DMS79 treated with DMSO at 0.1 percent for 48 hours (cell line): ENCODE data around the gene PHF21A.
A peak's percentile ranks its signal among the peaks of the same experiment; 100 is the strongest.
"Not testable (repeated sequence)": the region's sequence is repeated elsewhere in the genome, so short reads cannot be mapped to it uniquely, and the experiment has no call there.

ENCODE experiments used
- DNase-seq: peaks from one replicate; lab custom pipeline; 2025; lab: John Stamatoyannopoulos, UW

PHF21A gene

GRCh38 chr11:46120346-46121300 lies 631 bp downstream of the PHF21A start:
- peak; percentile 83 for DNase-seq

GRCh38 chr11:46119352-46120216 lies 1.7 kb downstream of the PHF21A start:
- DNase-seq, result peak; percentile 72

DNA sequence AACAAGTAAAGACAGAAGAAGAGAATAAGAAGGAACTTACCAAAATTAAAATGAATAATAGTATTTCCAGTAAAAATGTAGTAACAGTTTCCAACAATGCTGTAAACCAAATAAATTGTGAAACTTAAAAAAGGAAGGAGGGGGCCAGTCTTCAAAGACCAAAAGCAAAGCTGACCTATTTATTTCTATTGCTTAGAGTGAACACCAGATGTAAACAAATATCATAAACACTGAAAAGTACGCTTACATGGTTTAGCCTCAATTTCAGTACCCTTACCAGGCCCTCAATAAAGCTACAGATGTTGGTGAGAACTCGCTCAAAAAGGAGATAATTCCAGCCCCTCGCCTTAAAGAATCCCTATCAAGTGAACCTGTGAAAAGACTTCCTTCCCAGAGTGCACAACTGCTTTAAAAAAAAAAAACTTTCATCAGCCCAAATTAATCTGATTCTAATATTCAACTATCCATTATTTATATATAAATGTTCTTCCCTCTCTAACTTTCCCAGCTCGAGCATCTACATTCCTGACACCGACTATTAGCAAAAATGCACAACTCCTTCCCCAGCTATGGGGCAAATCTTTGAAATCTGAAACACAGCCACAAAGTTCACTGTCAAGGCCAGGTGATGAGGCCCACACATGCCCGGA lies 2.4 kb downstream of the PHF21A start:
- peak; percentile 47 for DNase-seq

- no peak for DNase-seq
Observed at GRCh38 chr11:46117842-46118241, 3.4 kb downstream of the PHF21A start.

DNA sequence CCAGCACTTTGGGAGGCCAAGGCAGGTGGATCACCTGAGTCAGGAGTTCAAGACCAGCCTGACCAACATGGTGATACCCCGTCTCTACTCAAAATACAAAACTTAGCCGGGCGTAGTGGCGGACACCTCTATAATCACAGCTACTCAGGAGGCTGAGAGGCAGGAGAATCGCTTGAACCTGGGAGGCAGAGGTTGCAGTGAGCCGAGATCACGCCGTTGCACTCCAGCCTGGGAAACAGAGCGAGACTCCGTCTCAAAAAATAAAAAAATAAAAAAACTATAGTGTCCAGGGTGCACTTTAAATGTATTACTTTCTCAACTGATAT lies 4.6 kb downstream of the PHF21A start:
- not testable (repeated sequence) for DNase-seq

GRCh38 chr11:46116007-46116711 lies 5.1 kb downstream of the PHF21A start:
- no peak for DNase-seq

DNA sequence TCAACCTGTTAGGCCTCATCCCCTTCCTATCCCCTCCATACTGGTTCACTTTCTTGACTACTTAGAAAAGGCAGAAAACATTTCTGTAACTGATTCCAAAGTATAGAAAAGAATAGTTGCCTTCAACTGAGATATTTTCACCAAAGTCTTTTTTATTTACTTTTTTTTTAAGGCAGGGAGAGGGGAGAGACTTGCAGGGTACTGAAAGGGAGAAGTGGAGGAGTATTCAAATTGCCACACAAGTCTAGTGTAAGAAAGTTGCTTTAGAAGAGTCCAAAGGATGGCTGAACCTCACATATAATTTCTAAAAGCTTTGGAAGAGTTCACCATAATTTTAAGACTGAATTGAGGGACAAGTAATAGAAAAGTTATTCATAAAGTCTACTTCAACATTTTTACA lies 6.3 kb downstream of the PHF21A start:
- no peak for DNase-seq

- DNase-seq, result no peak
Observed at GRCh38 chr11:46114378-46114777, 6.9 kb downstream of the PHF21A start.

DNA sequence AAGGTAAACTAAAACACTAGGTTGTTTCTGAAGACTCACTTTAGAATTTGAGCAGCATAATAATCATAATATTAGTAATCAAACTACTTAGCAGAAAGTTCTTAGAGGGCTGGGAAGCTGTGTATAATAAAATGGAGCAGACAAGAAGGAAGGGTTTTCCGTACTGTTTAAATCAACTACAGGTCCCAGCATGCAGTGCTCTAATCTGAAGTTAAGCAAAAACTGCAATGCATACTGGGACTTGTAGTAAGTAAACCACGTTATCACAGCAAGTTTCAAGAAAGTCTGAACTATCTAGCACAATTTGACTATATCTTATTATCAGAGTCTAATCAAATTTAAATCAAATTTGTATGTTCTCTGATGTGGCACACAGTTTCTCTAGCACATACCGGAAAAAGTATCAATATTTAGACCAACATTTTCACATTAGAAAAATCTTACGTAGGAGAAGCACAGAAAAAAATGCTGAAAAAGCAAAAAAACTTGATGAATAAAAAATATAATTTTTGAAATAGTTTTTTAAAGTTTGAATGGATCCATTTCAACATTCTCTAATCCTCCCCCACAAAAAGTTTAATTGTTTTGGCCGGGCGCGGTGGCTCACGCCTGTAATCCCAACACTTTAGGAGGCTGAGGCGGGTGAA lies 8.2 kb downstream of the PHF21A start:
- no peak for DNase-seq

GRCh38 chr11:46108751-46109150 lies 12.5 kb downstream of the PHF21A start:
- no peak for DNase-seq

DNA sequence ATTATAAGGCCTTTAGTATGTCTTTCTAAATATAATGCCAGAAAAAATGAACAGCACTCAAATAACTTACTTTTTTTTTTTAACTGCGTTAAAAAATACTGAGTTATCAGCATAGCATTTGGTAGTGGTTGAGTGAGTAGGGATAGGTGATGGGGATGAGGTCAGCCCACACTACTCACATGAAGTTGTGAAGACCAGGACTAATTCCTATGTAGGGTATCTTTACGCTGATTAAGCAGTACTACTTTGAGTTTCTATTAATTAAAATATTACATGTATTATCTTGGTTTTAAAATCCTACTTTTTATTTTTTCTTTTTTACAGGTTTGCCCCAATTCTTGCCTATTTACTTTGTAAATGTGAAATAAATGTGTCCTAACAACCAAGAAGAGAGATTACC lies 13.5 kb downstream of the PHF21A start:
- DNase-seq, result no peak

DNA sequence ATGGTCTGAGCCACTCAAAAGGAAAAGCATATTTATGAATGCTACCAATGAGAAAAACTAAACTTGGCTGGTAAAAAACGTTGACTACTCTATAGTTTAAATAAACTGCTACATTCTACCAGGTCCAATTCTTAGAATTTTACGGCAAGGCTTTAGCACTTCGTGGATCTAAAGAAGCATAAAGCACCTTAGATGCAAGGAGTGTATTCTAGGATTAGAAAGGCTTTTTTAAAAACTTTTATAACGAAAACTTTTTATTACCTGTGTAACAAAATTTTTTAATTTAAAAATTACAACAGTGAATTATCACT lies 13.9 kb downstream of the PHF21A start:
- no peak for DNase-seq

GRCh38 chr11:46106530-46107407 lies 14.5 kb downstream of the PHF21A start:
- no peak for DNase-seq

DNA sequence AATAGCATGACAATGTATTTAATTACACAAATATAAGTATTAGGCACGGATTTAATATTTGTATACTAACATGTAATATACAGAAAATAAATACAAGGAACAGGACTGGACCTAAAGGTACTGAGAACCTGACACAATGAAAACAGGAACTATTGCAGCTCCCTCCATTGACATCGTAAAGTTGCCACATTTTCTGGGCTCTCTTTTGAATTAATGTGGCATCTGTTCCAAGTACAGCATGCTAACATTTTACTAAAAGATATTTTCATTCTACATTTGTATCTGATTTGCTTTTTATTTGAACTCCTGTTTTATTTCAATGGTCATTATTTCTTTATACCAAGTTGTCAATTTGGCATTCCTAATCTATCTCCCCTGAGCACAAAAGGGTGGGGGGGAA lies 15.3 kb downstream of the PHF21A start:
- DNase-seq, result no peak

- DNase-seq, result no peak
Observed at GRCh38 chr11:46105134-46105628, 16.1 kb downstream of the PHF21A start.

GRCh38 chr11:46102843-46103242 lies 18.4 kb downstream of the PHF21A start:
- DNase-seq, result no peak

DNA sequence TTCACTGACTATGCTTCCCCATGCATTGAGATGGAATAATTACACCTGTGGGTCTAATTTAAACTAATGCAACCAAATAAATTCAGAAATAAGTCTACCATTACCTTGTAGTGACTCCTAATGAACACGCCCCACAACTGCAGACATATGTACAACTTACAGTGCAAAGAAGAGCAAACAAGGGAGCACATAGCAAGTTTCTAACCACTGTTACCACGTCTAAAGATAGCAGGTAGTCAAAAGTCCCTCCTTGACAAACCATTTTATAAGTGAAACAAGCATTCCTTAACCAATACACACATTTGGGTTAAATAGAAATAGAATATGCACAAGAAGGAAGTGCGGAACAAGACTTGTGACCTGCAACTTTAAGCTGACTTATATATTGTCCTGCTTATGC lies 20.6 kb downstream of the PHF21A start:
- DNase-seq, result no peak

DNA sequence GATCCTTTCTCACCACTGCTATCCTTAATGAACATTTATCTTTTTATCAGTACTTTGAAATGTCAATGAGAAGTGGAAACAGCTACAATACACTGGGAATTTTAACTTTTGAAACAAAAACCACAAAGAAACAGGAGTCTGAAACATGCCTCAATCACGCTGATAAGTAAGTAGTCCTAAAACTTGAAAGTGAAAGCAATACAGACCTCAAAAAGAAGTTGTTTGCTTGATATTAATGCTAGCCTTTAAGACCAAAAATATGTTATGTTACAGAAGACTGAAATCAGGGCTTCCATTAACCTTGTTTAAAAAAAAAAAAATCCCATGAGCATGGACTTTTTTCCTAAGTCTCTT lies 21.3 kb downstream of the PHF21A start:
- no peak for DNase-seq

- DNase-seq, result no peak
Observed at GRCh38 chr11:46090375-46090774, 30.9 kb downstream of the PHF21A start.

- no peak for DNase-seq
Observed at GRCh38 chr11:46079662-46080061, 41.6 kb downstream of the PHF21A start.
